ENCODE measurements around the gene CLBA1.
"Not testable (repeated sequence)": the region's sequence is repeated elsewhere in the genome, so short reads cannot be mapped to it uniquely, and the experiment has no call there.

CLBA1 gene

DNA sequence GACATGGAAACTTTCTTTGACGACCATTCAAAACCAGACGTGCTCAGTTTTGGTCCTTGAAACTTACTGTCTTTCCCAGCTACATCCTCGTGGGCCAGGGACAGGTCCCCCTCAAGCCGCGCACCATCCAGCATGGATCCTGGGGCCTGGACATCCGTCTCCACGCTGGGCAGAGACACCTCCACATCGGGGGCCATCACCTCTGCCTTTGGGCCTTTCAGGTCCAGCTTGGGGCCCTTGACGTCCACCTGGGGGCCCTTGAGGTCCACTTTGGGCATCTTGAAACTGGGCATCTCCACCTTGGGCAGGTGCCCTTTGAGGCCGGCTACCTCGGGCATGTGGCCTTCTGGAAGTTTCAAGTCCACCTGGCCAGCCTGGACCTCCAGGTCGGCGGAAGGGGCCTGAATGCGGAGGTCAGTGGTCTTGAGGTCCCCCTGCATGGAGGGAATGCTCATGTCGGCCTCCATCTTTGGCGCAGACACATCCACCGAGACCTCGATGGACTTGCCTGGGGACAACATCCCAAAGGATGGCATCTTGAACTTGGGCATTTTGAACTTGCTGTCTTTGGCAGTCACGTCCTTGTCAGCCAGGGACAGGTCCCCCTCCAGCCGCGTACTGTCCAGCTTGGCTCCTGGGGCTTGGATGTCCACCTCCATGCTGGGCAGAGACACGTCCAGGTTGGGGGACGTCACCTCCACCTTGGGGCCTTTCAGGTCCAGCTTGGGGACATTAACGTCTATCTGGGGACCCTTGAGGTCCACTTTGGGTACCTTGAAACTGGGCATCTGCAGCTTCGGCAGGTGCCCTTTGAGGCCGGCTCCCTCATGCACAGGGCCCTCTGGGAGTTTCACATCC lies 43.9 kb upstream of the CLBA1 start:
- no peaks in the 10 kb centered on the region for H3K9me3 ChIP-seq (ENCODE audit: control insufficient read depth in 2 of 2, low read length in 2 of 2)
- no peaks in the 10 kb centered on the region for H3K4me1 ChIP-seq (ENCODE audit: control insufficient read depth, insufficient read depth, low read length)
- peaks cover 29 to 38% of the 10 kb centered on the region in 2 donors for H3K36me3 ChIP-seq (ENCODE audit: control insufficient read depth in 2 of 2, insufficient read depth in 2 of 2, low read length in 2 of 2)
- no peak overlapping the region for H3K4me3 ChIP-seq (ENCODE audit: low read length in 2 of 2)
- no peaks in the 10 kb centered on the region for H3K27me3 ChIP-seq (ENCODE audit: control insufficient read depth in 1 of 2, insufficient read depth in 2 of 2, low read length in 2 of 2)
- H3K9ac ChIP-seq (ENCODE audit: low read length in 2 of 2): no peak overlapping the region
- H3K27ac ChIP-seq (ENCODE audit: low read length): no peak overlapping the region

DNA sequence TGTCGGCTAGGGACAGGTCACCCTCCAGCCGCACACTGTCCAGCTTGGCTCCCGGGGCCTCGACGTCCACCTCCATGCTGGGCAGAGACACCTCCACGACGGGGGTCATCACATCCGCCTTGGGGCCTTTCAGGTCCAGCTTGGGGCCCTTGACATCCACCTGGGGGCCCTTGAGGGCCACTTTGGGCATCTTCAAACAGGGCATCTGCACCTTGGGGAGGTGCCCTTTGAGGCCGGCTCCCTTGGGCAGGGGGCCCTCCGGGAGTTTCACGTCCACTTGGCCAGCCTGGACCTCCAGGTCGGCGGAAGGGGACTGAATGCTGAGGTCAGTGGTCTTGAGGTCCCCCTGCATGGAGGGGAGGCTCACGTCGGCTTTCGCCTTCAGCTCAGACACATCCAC lies 43.0 kb upstream of the CLBA1 start:
- Histone ChIP-seq H3K4me3 (ENCODE audit: low read length in 2 of 2) (no peak overlapping the region), H3K36me3 (ENCODE audit: control insufficient read depth in 2 of 2, insufficient read depth in 2 of 2, low read length in 2 of 2) (peaks cover 29 to 36% of the 10 kb centered on the region in 2 donors), H3K9ac (ENCODE audit: low read length in 2 of 2) (no peak overlapping the region), H3K27me3 (ENCODE audit: control insufficient read depth in 1 of 2, insufficient read depth in 2 of 2, low read length in 2 of 2) (no peaks in the 10 kb centered on the region), H3K27ac (ENCODE audit: low read length) (no peak overlapping the region), H3K9me3 (ENCODE audit: control insufficient read depth in 2 of 2, low read length in 2 of 2) (no peaks in the 10 kb centered on the region), H3K4me1 (ENCODE audit: control insufficient read depth, insufficient read depth, low read length) (no peaks in the 10 kb centered on the region)

DNA sequence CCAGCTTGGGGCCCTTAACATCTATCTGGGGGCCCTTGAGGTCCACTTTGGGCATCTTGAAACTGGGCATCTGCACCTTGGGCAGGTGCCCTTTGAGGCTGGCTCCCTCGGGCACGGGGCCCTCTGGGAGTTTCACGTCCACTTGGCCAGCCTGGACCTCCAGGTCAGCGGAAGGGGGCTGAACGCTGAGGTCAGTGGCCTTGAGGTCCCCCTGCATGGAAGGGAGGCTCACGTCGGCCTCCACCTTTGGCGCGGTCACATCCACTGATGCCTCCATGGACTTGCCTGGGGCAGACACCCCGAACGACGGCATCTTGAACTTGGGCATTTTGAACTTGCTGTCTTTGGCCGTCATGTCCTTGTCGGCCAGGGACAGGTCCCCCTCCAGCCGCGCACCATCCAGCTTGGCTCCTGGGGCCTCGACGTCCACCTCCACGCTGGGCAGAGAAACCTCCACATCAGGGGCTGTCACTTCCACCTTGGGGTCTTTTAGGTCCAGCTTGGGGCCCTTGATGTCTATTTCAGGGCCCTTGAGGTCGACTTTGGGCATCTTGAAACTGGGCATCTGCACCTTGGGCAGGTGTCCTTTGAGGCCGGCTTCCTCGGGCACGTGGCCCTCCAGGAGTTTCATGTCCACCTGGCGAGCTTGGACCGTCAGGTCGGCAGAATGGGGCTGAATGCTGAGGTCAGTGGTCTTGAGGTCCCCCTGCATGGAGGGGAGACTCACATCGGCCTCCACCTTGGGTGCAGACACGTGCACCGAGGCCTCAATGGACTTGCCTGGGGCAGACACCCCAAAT lies 42.2 kb upstream of the CLBA1 start:
- not testable (repeated sequence) for H3K27ac ChIP-seq (ENCODE audit: low read length); H3K9ac ChIP-seq (ENCODE audit: low read length in 2 of 2); H3K4me1 ChIP-seq (ENCODE audit: control insufficient read depth, insufficient read depth, low read length); H3K4me3 ChIP-seq (ENCODE audit: low read length in 2 of 2); H3K9me3 ChIP-seq (ENCODE audit: control insufficient read depth in 2 of 2, low read length in 2 of 2); H3K27me3 ChIP-seq (ENCODE audit: control insufficient read depth in 1 of 2, insufficient read depth in 2 of 2, low read length in 2 of 2)
- peaks cover 29 to 33% of the 10 kb centered on the region in 2 donors for H3K36me3 ChIP-seq (ENCODE audit: control insufficient read depth in 2 of 2, insufficient read depth in 2 of 2, low read length in 2 of 2)

DNA sequence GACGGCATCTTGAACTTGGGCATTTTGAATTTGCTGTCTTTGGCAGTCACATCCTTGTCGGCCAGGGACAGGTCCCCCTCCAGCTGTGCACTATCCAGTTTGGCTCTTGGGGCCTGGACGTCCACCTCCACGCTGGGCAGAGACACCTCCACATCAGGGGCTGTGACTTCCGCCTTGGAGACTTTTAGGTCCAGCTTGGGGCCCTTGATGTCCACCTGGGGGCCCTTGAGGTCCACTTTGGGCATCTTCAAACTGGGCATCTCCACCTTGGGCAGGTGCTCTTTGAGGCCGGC lies 41.6 kb upstream of the CLBA1 start:
- not testable (repeated sequence) for H3K9me3 ChIP-seq (ENCODE audit: control insufficient read depth in 2 of 2, low read length in 2 of 2); H3K27ac ChIP-seq (ENCODE audit: low read length); H3K4me1 ChIP-seq (ENCODE audit: control insufficient read depth, insufficient read depth, low read length); H3K4me3 ChIP-seq (ENCODE audit: low read length in 2 of 2); H3K9ac ChIP-seq (ENCODE audit: low read length in 2 of 2); H3K27me3 ChIP-seq (ENCODE audit: control insufficient read depth in 1 of 2, insufficient read depth in 2 of 2, low read length in 2 of 2)
- peaks cover 24 to 30% of the 10 kb centered on the region in 2 donors for H3K36me3 ChIP-seq (ENCODE audit: control insufficient read depth in 2 of 2, insufficient read depth in 2 of 2, low read length in 2 of 2)

GRCh38 chr14:104944436-104945205 lies 41.0 kb upstream of the CLBA1 start:
- not testable (repeated sequence) for H3K4me1 ChIP-seq (ENCODE audit: control insufficient read depth, insufficient read depth, low read length); H3K4me3 ChIP-seq (ENCODE audit: low read length in 2 of 2); H3K9ac ChIP-seq (ENCODE audit: low read length in 2 of 2); H3K27me3 ChIP-seq (ENCODE audit: control insufficient read depth in 1 of 2, insufficient read depth in 2 of 2, low read length in 2 of 2); H3K27ac ChIP-seq (ENCODE audit: low read length); H3K9me3 ChIP-seq (ENCODE audit: control insufficient read depth in 2 of 2, low read length in 2 of 2)
- peaks cover 18 to 24% of the 10 kb centered on the region in 2 donors for H3K36me3 ChIP-seq (ENCODE audit: control insufficient read depth in 2 of 2, insufficient read depth in 2 of 2, low read length in 2 of 2)

DNA sequence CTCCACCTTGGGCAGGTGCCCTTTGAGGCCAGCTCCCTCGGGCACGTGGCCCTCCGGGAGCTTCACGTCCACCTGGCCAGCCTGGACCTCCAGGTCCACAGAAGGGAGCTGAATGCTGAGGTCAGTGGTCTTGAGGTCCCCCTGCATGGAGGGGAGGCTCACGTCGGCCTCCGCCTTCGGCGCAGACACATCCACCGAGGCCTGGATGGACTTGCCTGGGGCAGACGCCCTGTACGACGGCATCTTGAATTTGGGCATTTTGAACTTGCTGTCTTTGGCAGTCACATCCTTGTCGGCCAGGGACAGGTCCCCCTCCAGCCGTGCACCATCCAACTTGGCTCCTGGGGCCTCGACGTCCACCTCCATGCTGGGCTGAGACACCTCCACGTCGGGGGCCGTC lies 40.3 kb upstream of the CLBA1 start:
- not testable (repeated sequence) for H3K9ac ChIP-seq (ENCODE audit: low read length in 2 of 2); H3K9me3 ChIP-seq (ENCODE audit: control insufficient read depth in 2 of 2, low read length in 2 of 2); H3K27me3 ChIP-seq (ENCODE audit: control insufficient read depth in 1 of 2, insufficient read depth in 2 of 2, low read length in 2 of 2); H3K4me3 ChIP-seq (ENCODE audit: low read length in 2 of 2); H3K4me1 ChIP-seq (ENCODE audit: control insufficient read depth, insufficient read depth, low read length); H3K27ac ChIP-seq (ENCODE audit: low read length)
- peaks cover 16 to 18% of the 10 kb centered on the region in 2 donors for H3K36me3 ChIP-seq (ENCODE audit: control insufficient read depth in 2 of 2, insufficient read depth in 2 of 2, low read length in 2 of 2)

GRCh38 chr14:104945986-104946965 lies 39.3 kb upstream of the CLBA1 start:
- H3K4me3 ChIP-seq (ENCODE audit: low read length in 2 of 2); H3K4me1 ChIP-seq (ENCODE audit: control insufficient read depth, insufficient read depth, low read length); H3K27me3 ChIP-seq (ENCODE audit: control insufficient read depth in 1 of 2, insufficient read depth in 2 of 2, low read length in 2 of 2); H3K36me3 ChIP-seq (ENCODE audit: control insufficient read depth in 2 of 2, insufficient read depth in 2 of 2, low read length in 2 of 2); H3K9ac ChIP-seq (ENCODE audit: low read length in 2 of 2); H3K27ac ChIP-seq (ENCODE audit: low read length); H3K9me3 ChIP-seq (ENCODE audit: control insufficient read depth in 2 of 2, low read length in 2 of 2): not testable (repeated sequence)

- H3K4me1 ChIP-seq (ENCODE audit: control insufficient read depth, insufficient read depth, low read length); H3K4me3 ChIP-seq (ENCODE audit: low read length in 2 of 2); H3K36me3 ChIP-seq (ENCODE audit: control insufficient read depth in 2 of 2, insufficient read depth in 2 of 2, low read length in 2 of 2); H3K27me3 ChIP-seq (ENCODE audit: control insufficient read depth in 1 of 2, insufficient read depth in 2 of 2, low read length in 2 of 2); H3K9ac ChIP-seq (ENCODE audit: low read length in 2 of 2); H3K9me3 ChIP-seq (ENCODE audit: control insufficient read depth in 2 of 2, low read length in 2 of 2); H3K27ac ChIP-seq (ENCODE audit: low read length): not testable (repeated sequence)
These were observed 38.4 kb upstream of the CLBA1 start for GRCh38 chr14:104947201-104947600.

DNA sequence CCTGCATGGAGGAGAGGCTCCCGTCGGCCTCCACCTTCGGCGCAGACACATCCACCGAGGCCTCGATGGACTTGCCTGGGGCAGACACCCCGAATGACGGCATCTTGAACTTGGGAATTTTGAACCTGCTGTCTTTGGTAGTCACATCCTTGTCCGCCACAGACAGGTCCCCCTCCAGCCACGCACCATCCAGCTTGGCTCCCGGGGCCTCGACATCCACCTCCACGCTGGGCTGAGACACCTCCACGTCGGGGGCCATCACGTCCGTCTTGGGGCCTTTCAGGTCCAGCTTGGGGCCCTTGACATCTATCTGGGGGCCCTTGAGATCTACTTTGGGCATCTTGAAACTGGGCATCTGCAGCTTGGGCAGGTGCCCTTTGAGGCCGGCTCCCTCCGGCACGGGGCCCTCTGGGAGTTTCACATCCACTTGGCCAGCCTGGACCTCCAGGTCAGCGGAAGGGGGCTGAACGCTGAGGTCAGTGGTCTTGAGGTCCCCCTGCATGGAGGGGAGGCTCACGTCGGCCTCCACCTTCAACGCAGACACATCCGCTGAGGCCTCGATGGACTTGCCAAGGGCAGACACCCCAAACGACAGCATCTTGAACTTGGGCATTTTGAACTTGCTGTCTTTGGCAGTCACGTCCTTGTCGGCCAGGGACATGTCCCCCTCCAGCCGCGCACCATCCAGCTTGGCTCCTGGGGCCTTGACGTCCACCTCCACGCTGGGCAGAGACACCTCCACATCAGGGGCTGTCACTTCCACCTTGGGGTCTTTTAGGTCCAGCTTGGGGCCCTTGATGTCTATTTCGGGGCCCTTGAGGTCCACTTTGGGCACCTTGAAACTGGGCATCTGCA lies 37.5 kb upstream of the CLBA1 start:
- H3K27me3 ChIP-seq (ENCODE audit: control insufficient read depth in 1 of 2, insufficient read depth in 2 of 2, low read length in 2 of 2); H3K36me3 ChIP-seq (ENCODE audit: control insufficient read depth in 2 of 2, insufficient read depth in 2 of 2, low read length in 2 of 2); H3K9me3 ChIP-seq (ENCODE audit: control insufficient read depth in 2 of 2, low read length in 2 of 2): not testable (repeated sequence)

More for the DNA sequence above, 37.5 kb upstream of the CLBA1 start:
- not testable (repeated sequence) for H3K4me1 ChIP-seq (ENCODE audit: control insufficient read depth, insufficient read depth, low read length); H3K9ac ChIP-seq (ENCODE audit: low read length in 2 of 2); H3K27ac ChIP-seq (ENCODE audit: low read length); H3K4me3 ChIP-seq (ENCODE audit: low read length in 2 of 2)

Data from stomach smooth muscle (tissue), 2 donors.